GM19372 (cell line): ENCODE measurements around the gene TRIO.
A peak's percentile ranks its signal among the peaks of the same experiment; 100 is the strongest.

ENCODE experiments used
- ATAC-seq: cut with Tn5 transposase; IDR thresholded peaks from one replicate; pipeline ENCODE4 v1.9.1; 2021; ENCODE audit warnings: mild to moderate bottlenecking, low read depth, moderate library complexity; ENCODE audit not compliant: unreplicated experiment

The TRIO gene

GRCh38 chr5:14145435-14146334 lies 2.5 kb downstream of the TRIO start:
- no peak for ATAC-seq

- no peak for ATAC-seq
Measured at GRCh38 chr5:14146725-14147124, 3.6 kb downstream of the TRIO start.

- no peak for ATAC-seq
Measured at GRCh38 chr5:14147210-14147609, 4.1 kb downstream of the TRIO start.

- ATAC-seq = no peak
Measured at GRCh38 chr5:14148483-14148882, 5.3 kb downstream of the TRIO start.

- ATAC-seq = no peak
Measured at GRCh38 chr5:14148890-14149671, 5.9 kb downstream of the TRIO start.

GRCh38 chr5:14149672-14150274 lies 6.6 kb downstream of the TRIO start:
- ATAC-seq = no peak

- ATAC-seq = no peak
Measured at GRCh38 chr5:14151416-14151815, 8.3 kb downstream of the TRIO start.

- no peak for ATAC-seq
Measured at GRCh38 chr5:14153071-14153864, 10.1 kb downstream of the TRIO start.

GRCh38 chr5:14153932-14154731 lies 11.0 kb downstream of the TRIO start:
- no peak for ATAC-seq

- peak; percentile 45 for ATAC-seq
Measured at GRCh38 chr5:14155075-14155474, 11.9 kb downstream of the TRIO start.

- no peak for ATAC-seq
Measured at GRCh38 chr5:14155739-14156138, 12.6 kb downstream of the TRIO start.

GRCh38 chr5:14156290-14156649 lies 13.1 kb downstream of the TRIO start:
- peak; percentile 2 for ATAC-seq

GRCh38 chr5:14156650-14157492 lies 13.7 kb downstream of the TRIO start:
- peak; percentile 72 for ATAC-seq

GRCh38 chr5:14157493-14157782 lies 14.3 kb downstream of the TRIO start:
- ATAC-seq = no peak

GRCh38 chr5:14158890-14159666 lies 15.9 kb downstream of the TRIO start:
- ATAC-seq = no peak

GRCh38 chr5:14161825-14162556 lies 18.8 kb downstream of the TRIO start:
- no peak for ATAC-seq
